ENCODE data around the gene PRPF6.
"Not testable (repeated sequence)": the region's sequence is repeated elsewhere in the genome, so short reads cannot be mapped to it uniquely, and the experiment has no call there.

The PRPF6 gene

DNA sequence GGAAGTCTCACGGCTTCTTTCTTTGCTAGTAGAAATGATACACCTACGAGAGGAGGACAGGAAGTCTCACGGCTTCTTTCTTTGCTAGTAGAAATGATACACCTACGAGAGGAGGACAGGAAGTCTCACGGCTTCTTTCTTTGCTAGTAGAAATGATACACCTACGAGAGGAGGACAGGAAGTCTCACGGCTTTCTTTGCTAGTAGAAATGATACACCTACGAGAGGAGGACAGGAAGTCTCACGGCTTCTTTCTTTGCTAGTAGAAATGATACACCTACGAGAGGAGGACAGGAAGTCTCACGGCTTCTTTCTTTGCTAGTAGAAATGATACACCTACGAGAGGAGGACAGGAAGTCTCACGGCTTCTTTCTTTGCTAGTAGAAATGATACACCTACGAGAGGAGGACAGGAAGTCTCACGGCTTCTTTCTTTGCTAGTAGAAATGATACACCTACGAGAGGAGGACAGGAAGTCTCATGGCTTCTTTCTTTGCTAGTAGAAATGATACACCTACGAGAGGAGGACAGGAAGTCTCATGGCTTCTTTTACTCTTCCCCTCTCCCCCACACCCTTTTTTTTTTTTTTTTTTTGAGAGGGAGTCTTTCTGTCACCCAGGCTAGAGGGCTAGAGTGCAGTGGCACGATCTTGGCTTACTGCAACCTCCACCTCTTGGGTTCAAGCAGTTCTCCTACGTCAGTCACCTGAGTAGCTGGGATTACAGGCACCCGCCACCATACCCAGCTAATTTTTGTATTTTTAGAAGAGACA lies 31.6 kb downstream of the PRPF6 start:
- DNase-seq (ENCODE audit: low spot score): not testable (repeated sequence)

DNA sequence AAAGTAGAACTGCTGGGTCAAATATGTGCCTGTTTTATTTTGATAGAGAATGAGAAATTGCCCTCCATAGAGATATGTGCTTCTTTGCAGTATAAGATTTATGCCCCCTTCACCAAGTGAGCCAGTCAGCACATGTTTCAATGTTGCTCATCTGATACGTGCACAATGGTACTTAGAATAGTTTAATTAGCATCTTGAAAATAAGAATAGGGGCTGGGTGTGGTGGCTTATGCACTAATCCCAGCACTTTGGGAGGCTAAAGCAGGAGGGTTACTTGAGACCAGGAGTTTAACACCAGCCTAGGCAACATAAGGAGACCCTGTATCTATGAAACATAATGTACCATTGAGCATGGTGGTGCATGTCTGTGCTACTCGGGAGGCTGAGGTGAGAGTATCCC lies 34.7 kb downstream of the PRPF6 start:
- no peak for DNase-seq (ENCODE audit: low spot score)

DNA sequence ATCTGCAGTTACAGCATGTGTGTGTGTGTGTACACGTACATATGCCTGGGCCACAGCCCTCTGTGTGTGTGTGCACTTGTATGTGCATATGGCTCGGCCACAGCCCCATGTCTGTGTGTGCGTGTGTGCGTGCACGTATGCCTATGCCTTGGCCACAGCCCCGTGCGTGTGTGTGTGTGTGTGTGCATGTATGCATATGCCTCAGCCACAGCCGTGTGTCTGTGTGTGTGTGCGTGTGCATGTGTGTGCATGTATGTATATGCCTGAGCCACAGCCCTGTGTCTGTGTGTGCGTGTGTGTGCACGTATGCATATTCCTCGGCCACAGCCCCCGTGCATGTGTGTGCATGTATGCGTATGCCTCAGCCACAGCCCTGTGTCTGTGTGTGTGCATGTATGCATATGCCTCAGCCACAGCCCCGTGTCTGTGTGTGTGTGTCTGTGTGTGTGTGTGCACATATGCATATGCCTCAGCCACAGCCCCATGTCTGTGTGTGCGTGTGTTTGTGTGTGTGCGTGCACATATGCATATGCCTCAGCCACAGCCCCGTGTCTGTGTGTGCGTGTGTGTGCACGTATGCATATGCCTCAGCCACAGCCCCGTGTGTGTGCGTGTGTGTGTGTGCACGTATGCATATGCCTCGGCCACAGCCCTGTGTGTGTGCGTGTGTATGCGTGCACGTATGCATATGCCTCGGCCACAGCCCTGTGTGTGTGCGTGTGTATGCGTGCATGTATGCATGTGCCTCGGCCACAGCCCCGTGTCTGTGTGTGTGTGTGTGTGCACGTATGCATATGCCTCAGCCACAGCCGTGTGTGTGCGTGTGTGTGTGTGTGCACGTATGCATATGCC lies 40.4 kb downstream of the PRPF6 start:
- DNase-seq (ENCODE audit: low spot score): no peak

DNA sequence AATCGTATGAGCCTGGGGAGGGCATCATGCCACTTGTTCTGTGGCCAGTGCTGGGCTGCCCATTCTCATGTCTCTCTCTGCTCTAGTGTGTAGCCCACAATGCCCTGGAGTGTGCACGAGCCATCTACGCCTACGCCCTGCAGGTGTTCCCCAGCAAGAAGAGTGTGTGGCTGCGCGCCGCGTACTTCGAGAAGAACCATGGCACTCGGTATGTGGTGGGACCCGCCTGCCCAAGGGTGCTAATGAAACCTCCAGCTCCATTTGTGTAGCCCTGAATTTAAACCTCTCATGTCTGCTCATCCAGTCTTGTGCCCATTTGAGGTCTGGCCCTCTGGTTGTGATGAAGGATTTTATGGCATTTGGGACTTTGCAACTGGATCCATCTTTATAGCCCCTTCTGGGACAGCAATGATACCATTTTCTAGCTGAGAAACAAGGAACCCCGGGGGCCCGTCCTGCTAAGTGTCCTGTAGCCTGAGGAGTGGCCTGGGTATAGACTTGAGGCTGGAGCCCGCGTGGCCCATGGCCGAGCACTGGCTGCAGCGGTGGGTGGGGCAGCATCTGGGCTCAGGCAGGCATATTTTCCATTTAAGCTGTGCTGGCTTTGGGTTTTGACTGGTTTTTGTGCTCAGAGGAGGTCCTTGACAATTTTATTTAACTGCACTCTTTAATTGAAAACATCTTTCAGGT lies 41.9 kb downstream of the PRPF6 start:
- no peak for DNase-seq (ENCODE audit: low spot score)

DNA sequence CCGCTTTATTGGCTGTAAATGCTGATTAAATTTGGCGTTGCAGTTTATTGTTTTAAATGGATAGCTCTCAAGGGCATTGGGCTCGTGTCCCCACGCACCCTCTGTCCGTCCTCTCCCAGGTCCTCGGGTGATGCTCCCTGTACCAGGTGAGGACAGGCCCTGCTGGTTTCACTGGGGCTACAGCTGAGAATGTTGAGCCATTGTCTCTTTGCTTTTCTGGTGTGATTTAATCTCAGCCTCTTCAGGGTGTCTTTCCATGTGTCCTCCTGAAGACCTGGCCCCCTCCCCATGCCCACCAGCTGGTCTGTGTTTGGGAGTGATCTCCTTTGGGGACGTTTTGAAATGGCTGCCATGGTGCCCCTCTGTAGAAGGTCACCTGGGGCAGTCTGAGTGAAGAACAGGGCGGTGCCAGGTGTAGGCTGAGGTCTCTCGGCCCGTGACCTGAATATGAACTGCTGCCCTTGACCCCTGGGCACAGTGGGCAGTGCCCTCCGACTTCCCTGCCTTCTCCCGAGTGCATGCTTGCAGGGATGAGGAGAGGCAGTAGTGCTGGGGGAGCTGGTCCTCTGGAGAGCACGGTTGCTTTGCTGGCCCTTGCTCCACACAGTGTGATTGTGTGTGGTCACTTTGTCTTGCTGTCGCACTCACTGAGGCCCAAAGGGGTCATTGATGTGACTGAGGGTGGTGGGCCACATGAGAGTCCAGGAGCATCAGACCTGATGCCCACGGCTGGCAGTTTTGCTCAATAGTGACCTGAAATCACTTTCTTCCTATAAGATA lies 42.6 kb downstream of the PRPF6 start:
- DNase-seq (ENCODE audit: low spot score): no peak

DNA sequence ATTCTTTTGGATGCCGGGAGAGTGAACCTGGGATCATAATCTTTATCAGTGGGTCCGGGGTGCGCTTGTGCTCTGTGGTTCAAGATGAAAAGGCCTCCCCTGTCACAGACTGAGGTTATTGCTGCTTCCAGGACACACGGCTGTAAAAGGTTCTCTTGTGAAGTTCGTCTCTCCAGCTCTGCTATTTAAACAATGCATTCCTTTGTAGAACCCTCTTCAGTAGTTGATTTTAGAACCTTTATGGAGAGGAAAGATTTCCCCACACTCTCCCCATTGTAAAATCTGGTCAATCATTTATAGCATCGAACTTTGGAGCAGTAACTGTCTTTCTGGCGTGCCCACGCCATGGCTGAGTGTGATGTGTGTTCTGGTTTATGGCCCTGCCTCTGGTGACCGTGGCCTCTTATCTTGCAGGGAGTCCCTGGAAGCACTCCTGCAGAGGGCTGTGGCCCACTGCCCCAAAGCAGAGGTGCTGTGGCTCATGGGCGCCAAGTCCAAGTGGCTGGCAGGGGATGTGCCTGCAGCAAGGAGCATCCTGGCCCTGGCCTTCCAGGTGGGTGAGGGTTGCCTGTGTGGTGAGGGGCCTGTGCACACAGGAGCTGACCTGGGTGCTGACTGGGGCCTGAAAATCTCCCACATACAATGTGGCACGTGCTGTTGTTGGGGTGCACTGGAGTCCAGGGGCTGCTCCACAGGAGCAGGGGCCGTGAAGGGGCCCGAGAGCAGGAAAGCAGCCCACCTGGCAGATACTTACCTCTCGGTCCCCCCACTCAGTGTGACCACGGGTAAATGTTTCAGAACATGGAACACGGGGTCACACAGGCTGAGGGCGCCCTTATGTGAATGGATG lies 43.4 kb downstream of the PRPF6 start:
- no peak for DNase-seq (ENCODE audit: low spot score)

DNA sequence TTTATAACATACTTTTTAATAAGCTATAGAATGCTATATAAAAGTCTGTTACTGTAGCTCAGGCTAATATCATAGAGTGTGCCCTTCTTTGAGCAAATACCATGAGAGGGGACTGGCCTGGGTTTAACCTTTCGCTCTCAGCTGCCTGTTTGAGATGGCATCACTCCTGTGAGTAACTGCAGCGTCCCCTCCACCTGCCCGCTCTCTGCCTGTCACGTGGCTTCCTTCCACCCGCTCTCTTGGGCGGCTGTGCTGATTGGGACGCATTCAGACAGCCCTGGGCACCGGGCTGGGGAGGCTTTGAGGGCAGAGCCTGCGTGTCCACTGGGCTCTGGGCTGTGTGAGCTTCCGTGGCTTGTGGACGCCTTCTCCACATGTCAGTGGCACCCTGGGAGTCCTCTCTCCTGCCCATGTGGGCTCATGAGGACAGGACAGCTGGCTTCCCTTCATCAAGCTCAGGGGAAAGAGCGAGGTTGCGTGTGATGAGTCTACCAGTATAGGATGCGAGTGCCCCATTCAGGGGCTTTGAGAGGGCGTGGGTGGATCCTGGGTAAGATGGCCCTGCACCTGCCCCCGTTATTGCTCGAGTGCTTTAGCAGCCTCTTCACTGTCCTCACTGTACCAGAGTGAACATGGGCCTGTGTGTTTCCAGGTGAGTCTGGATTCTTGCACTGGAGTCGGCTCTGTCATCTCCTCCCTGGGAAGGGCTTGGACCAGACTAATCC lies 44.3 kb downstream of the PRPF6 start:
- no peak for DNase-seq (ENCODE audit: low spot score)

DNA sequence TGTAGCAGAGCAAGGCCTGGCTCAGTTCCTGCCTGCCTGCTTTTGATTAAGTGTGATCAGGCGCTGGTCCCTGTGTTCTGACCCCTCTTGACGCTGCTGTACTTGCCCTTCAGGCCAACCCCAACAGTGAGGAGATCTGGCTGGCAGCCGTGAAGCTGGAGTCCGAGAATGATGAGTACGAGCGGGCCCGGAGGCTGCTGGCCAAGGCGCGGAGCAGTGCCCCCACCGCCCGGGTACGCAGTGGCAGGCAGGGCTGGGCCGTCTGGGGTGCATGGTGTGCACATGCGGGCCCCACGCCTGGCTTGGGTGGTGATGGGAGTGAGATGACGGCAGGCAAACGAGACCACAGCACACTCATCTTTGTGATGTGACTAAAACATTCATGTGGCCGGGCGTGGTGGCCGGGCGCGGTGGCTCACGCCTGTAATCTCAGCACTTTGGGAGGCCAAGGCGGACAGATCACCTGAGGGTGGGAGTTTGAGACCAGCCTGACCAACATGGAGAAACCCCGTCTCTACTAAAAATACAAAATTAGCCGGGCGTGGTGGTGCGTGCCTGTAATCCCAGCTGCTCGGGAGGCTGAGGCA lies 45.0 kb downstream of the PRPF6 start:
- DNase-seq (ENCODE audit: low spot score): no peak

DNA sequence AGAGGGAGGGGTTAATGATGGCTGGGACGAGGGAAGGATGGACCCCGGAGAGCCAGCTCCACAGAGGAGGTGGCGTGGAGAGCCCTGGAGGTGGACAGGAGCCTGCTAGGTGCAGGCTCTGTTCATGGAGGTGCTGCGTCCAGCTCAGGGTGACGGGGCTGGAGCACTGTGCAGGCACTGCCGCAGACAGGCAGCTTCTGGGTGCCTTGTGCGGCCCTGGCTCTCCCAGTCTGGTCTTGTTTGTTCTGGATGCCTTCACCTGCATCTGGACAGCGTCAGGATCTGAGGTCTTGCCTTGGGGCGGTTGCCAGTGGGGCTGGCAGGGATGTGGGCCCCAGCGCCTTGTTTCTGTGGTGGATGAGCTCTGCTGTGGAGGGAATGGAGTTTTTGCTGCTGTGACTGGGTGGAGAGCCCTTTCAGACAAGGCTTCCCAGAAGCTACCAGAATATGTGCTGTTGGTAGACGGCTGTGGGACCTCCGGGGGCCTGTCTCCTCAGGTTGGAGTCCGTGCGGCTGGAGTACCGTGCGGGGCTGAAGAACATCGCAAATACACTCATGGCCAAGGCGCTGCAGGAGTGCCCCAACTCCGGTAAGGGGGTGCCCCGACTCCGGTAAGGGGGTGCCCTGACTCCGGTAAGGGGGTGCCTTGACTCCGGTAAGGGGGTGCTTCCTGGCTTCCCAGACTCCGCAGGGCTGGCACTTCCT lies 47.2 kb downstream of the PRPF6 start:
- DNase-seq (ENCODE audit: low spot score): no peak

DNA sequence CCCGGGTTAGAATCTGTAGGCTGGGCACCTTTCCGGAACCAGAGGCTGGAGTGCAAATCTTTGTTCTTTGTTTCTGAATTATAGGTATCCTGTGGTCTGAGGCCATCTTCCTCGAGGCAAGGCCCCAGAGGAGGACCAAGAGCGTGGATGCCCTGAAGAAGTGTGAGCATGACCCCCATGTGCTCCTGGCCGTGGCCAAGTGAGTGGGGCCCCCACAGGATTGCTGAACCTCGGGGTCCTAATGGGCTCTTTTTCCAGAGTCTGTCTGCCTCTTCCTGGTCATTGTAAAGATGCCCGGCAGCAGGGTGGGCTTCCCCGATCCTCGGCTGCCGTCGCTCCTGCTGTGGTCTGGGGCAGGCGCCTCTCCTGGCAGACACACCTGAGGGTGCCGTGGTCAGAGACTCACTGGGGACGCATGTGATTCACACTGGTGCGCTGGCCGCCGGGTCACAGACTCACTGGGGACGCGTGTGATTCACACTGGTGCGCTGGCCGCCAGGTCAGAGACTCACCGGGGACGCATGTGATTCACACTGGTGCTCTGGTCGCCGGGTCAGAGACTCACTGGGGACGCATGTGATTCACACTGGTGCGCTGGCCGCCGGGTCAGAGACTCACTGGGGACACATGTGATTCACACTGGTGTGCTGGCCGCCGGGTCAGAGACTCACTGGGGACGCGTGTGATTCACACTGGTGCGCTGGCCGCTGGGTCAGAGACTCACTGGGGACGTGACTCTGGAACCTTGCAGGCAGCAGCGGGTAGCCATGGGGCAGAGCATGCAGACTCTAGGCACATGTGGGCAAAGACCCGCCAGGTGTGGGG lies 48.6 kb downstream of the PRPF6 start:
- DNase-seq (ENCODE audit: low spot score): no peak

DNA sequence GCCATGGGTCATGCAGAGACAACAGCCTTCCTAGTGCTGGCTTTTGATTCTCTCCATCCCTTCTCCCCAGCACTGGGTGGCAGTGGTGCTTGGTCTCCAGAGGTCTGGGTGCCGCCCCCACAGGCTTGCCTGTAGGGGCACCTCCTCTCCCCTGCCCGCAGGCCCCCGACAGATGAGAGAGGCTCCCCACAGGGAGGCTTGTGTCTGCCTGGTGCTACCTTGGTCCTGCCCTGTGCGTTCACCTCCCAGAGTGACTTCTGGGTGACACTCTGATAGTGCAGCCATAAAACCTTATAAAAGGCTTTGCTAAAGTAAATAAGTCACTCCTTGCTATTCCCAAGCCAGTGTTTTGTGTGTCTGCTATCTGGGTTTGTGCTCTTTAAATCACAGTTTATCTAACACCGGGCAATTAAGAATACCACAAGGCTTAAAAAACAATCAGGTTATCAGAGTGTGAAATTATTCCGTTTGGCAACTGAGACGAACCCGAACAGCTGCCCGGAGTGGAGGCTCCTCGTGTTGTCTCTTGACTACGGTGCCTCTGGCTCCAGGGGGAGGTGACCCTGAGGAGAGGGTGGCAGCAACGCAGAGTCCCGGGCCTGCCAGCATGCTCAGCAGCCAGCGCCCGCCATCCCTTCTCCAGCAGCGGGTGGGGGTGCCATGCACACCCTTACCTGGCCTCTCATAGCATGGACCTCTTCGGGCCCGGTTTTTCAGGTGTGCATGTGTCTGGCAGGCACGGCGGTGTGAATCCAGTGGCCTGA lies 49.6 kb downstream of the PRPF6 start:
- no peak for DNase-seq (ENCODE audit: low spot score)

DNA sequence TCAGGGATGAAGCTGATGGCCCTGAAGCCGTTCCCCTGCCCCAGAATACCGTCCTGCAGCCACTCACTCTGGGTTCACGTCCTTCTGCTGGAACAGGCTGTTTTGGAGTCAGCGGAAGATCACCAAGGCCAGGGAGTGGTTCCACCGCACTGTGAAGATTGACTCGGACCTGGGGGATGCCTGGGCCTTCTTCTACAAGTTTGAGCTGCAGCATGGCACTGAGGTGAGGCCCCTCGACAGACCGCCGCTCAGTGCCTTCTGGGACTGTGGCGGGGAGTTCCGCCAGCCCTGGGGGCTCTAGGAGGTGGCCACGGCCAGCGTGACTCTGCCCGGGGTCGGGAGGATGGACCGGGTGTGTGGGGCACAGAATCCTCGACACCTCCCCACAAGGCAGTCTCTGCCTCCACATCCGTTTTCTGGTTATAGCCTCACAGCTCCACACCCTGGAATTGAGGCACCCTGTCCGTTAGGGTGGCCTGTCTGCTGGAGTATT lies 50.9 kb downstream of the PRPF6 start:
- no peak for DNase-seq (ENCODE audit: low spot score)

DNA sequence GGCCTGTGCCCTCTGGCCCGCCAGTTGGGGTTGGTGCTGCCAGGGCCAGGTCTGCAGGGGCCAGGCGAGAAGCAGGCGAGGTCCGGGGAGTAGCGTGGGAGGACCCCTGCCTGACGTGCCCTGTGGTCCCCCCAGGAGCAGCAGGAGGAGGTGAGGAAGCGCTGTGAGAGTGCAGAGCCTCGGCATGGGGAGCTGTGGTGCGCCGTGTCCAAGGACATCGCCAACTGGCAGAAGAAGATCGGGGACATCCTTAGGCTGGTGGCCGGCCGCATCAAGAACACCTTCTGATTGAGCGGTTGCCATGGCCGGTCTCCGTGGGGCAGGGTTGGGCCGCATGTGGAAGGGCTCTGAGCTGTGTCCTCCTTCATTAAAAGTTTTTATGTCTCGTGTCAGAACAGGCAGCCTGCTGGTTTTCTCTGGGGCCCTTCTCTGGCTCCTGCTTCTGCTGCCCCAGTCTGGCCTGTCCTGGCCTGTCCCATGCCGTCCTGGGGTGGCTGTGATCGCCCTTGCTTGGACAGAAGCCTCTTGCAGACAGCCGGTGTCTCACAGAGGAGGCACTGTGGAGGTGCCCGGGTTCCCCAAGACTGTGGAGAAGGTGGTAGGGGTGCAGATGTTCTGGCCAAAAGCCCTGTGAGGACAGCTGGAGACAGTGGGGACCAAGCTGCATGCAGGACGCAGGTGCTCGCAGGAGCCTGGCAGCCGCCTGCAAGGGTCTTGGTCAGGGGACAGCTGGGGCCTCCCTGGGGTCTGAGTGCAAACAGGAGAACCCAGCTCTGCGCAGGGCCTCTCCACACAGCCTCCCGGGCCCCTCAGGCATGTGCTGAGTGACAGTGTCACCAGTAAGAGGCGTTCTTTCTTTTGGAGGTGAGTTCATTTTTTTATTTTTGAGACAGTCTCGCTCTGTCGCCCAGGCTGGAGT lies 52.0 kb downstream of the PRPF6 start:
- no peak for DNase-seq (ENCODE audit: low spot score)

DNA sequence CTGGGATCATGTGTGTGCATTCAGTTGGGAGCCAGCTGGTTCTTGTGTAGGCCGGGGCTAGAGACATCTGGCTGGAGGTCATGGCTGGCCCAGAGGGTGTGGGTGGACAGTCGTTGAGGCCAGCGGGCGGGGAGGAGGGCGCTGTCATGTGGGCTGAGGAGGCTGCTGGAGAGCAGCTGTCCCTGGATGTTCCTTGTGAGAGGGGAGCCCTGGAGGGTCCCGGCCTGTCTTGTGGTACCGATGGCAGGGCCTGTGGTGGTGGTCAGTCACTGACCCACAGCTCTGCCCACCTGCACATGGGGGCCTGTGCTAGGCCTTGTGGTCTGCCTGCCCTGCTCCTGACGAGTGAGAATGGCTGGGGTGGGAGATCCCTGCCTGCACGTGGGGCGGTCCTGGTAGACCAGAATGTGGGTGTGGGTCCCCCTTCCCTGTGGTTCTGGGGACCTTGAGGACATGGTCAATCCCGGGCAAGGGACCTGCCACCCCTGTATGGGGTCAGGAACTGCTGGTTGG lies 53.1 kb downstream of the PRPF6 start:
- no peak for DNase-seq (ENCODE audit: low spot score)

DNA sequence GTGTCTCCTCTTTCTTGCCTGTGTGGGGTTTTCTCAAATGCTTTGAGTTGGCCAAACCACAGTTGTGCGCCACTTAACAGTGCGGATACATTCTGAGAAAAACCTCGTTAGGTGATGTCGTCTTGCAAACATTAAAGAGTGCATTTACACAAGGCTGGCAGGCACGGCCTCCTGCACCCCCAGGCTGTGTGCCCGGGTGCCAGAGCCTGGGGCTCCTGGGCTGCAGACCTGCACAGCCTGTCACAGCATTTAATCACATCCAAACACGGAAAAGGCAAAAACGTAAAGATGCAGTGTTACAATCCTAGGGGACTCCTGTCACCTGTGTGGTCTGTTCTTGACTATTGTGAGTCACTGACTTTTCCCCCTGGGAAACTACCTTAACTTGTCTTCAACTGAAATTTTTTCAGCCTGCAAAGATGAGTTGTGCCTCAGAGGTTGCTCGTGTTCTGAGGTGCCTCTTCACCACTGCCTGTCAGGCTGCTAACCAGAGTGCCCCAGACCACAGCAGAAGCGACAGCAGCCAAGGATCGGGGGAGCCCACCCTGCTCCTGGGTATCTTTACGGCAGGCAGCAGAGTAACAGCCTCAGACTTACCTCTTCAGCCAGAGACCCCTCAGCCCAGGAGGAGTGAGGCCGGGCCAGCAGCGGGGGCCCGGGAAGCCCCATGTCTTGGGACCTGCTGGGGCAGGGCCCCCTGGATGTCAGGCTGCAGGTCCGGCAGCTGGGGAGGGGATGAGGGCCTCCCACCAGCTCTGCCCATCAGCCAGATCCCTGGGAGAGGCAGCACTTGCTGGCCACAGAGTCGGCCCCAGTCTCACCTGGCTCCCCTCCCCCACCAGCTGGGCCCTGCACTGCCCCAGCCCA lies 54.4 kb downstream of the PRPF6 start:
- DNase-seq (ENCODE audit: low spot score): no peak
